ENCODE data around the gene ZNF483. TPM values are rescaled to one million over a fixed set of nuclear protein-coding genes. Genes with fewer than 3 reads are reported as not detected.
A peak's percentile ranks its signal among the peaks of the same experiment; 100 is the strongest.
"Not testable (repeated sequence)": the region's sequence is repeated elsewhere in the genome, so short reads cannot be mapped to it uniquely, and the experiment has no call there.

The ZNF483 gene
- total and polyA plus RNA-seq, 2 donors (not counting 1 experiment from before 2014, with no cell fraction given), result 0.70 to 4.3 TPM

- Histone ChIP-seq H2AFZ (ENCODE audit: low read length) (no peak overlapping the region), H3K9me3 (ENCODE audit: control insufficient read depth, insufficient read depth, low read depth, low read length) (no peaks in the 10 kb centered on the region), H3K36me3 (ENCODE audit: control insufficient read depth, insufficient read depth, low read length) (no peaks in the 10 kb centered on the region), H3K4me1 (ENCODE audit: control insufficient read depth, extremely low read depth, insufficient read depth, low read length) (no peaks in the 10 kb centered on the region), H3K4me2 (ENCODE audit: extremely low read depth, insufficient read depth, low read length) (no peak overlapping the region), H4K20me1 (ENCODE audit: control insufficient read depth, extremely low read depth, insufficient read depth, low read length) (no peaks in the 10 kb centered on the region), H3K27ac (ENCODE audit: insufficient read depth, low read length) (no peak overlapping the region), H3K27me3 (ENCODE audit: control insufficient read depth, insufficient read depth, low read length) (no peaks in the 10 kb centered on the region), H3K4me3 (replicated peaks in 1 of 4; ENCODE audit: control extremely low read depth in 1 of 4, insufficient read depth in 1 of 4, low read depth in 3 of 4, low read length in 4 of 4) (no peak overlapping the region), H3K79me2 (ENCODE audit: control insufficient read depth, insufficient read depth, low read length) (no peaks in the 10 kb centered on the region), H3K9ac (ENCODE audit: insufficient read depth, low read length) (no peak overlapping the region)
- peak; percentile 6 to 46 for DNase-seq (ENCODE audit: low read depth in 2 of 2)
- TF ChIP-seq CTCF (conservative IDR thresholded peaks at IDR 0.05 in 1 of 2, IDR thresholded peaks at IDR 0.05 in 1 of 2; ENCODE audit: low read depth in 1 of 2, low read length in 2 of 2) (no peak), EZH2 (IDR thresholded peaks at IDR 0.05; ENCODE audit: low read length, missing control alignments) (no peak)
Observed at GRCh38 chr9:111533099-111533790, 8.3 kb downstream of the ZNF483 start.

DNA sequence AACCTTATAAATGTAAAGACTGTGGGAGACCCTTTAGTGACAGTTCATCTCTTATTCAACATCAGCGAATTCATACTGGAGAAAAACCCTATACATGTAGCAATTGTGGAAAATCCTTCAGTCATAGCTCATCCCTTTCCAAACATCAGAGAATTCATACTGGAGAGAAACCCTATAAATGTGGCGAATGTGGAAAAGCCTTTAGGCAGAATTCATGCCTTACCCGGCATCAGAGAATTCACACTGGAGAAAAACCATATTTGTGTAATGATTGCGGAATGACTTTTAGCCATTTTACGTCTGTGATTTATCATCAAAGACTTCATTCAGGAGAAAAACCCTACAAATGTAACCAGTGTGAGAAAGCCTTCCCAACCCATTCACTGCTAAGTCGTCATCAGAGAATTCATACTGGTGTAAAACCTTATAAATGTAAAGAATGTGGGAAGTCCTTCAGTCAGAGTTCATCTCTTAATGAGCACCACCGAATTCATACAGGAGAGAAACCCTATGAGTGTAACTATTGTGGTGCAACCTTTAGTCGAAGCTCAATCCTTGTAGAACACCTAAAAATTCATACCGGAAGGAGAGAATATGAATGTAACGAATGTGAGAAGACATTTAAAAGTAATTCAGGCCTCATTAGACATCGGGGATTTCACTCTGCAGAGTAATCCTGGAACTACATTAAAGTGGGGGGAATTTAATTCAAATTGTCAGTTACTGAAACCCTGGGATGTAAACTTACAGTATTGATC lies 17.7 kb downstream of the ZNF483 start:
- H3K36me3 ChIP-seq (ENCODE audit: control insufficient read depth, insufficient read depth, low read length), result no peaks in the 10 kb centered on the region
- H3K4me3 ChIP-seq (replicated peaks in 1 of 4; ENCODE audit: control extremely low read depth in 1 of 4, insufficient read depth in 1 of 4, low read depth in 3 of 4, low read length in 4 of 4), result no peak overlapping the region
- H2AFZ ChIP-seq (ENCODE audit: low read length), result no peak overlapping the region
- no peak overlapping the region for H3K9ac ChIP-seq (ENCODE audit: insufficient read depth, low read length)
- H3K27ac ChIP-seq (ENCODE audit: insufficient read depth, low read length), result no peak overlapping the region
- peak in 1 of 2 donors; percentile 5 for DNase-seq (ENCODE audit: low read depth in 2 of 2)
- no peak overlapping the region for H3K4me2 ChIP-seq (ENCODE audit: extremely low read depth, insufficient read depth, low read length)
- H4K20me1 ChIP-seq (ENCODE audit: control insufficient read depth, extremely low read depth, insufficient read depth, low read length), result no peaks in the 10 kb centered on the region
- no peaks in the 10 kb centered on the region for H3K79me2 ChIP-seq (ENCODE audit: control insufficient read depth, insufficient read depth, low read length)
- no peaks in the 10 kb centered on the region for H3K9me3 ChIP-seq (ENCODE audit: control insufficient read depth, insufficient read depth, low read depth, low read length)
- H3K27me3 ChIP-seq (ENCODE audit: control insufficient read depth, insufficient read depth, low read length), result no peaks in the 10 kb centered on the region
- TF ChIP-seq EZH2 (IDR thresholded peaks at IDR 0.05; ENCODE audit: low read length, missing control alignments), result no peak
- TF ChIP-seq CTCF (conservative IDR thresholded peaks at IDR 0.05 in 1 of 2, IDR thresholded peaks at IDR 0.05 in 1 of 2; ENCODE audit: low read depth in 1 of 2, low read length in 2 of 2), result no peak
- no peaks in the 10 kb centered on the region for H3K4me1 ChIP-seq (ENCODE audit: control insufficient read depth, extremely low read depth, insufficient read depth, low read length)

DNA sequence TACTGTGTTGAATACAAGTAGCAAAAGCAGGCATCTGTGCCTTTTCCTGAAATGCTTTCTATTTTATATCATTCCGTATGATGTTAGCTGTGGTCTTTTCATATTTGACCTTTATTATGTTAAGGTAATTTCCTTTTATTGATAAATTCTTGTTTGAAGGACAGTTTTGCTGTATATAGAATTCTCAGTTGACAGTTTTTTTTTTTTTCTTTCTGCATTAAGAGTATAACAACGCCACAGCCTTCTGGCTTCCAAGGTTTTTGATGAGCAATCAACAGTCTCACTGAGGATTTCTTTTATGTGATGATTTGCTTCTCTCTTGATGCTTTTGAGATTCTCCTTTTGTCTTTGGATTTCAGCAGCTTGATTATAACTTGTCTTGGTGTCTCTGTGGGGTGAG lies 23.6 kb downstream of the ZNF483 start:
- no peak overlapping the region for H3K27ac ChIP-seq (ENCODE audit: insufficient read depth, low read length)
- no peak overlapping the region for H2AFZ ChIP-seq (ENCODE audit: low read length)
- no peak overlapping the region for H3K4me2 ChIP-seq (ENCODE audit: extremely low read depth, insufficient read depth, low read length)
- TF ChIP-seq EZH2 (IDR thresholded peaks at IDR 0.05; ENCODE audit: low read length, missing control alignments) (no peak), CTCF (conservative IDR thresholded peaks at IDR 0.05 in 1 of 2, IDR thresholded peaks at IDR 0.05 in 1 of 2; ENCODE audit: low read depth in 1 of 2, low read length in 2 of 2) (no peak)
- H3K4me3 ChIP-seq (replicated peaks in 1 of 4; ENCODE audit: control extremely low read depth in 1 of 4, insufficient read depth in 1 of 4, low read depth in 3 of 4, low read length in 4 of 4), result no peak overlapping the region
- H3K9me3 ChIP-seq (ENCODE audit: control insufficient read depth, insufficient read depth, low read depth, low read length), result no peaks in the 10 kb centered on the region
- no peak overlapping the region for H3K9ac ChIP-seq (ENCODE audit: insufficient read depth, low read length)
- H3K36me3 ChIP-seq (ENCODE audit: control insufficient read depth, insufficient read depth, low read length), result no peaks in the 10 kb centered on the region
- no peaks in the 10 kb centered on the region for H3K4me1 ChIP-seq (ENCODE audit: control insufficient read depth, extremely low read depth, insufficient read depth, low read length)
- H4K20me1 ChIP-seq (ENCODE audit: control insufficient read depth, extremely low read depth, insufficient read depth, low read length), result no peaks in the 10 kb centered on the region
- no peaks in the 10 kb centered on the region for H3K27me3 ChIP-seq (ENCODE audit: control insufficient read depth, insufficient read depth, low read length)
- H3K79me2 ChIP-seq (ENCODE audit: control insufficient read depth, insufficient read depth, low read length), result no peaks in the 10 kb centered on the region
- DNase-seq (ENCODE audit: low read depth in 2 of 2), result no peak

DNA sequence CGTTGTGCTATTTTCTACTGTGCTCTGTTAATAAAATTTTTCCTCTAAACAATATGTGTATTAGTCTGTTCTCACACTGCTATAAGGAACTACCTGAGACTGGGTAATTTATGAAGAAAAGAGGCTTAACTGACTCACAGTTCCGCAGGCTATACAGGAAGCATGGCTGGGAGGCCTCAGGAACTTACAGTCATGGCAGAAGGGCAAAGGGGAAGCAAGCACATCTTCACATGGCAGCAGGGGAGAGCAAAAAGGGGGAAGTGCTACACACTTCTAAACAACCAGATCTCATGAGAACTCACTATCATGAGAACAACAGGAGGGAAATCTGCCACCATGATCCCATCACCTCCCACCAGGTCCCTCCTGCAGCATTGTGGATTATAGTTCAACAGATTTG lies 30.4 kb downstream of the ZNF483 start:
- not testable (repeated sequence) for H3K36me3 ChIP-seq (ENCODE audit: control insufficient read depth, insufficient read depth, low read length); H4K20me1 ChIP-seq (ENCODE audit: control insufficient read depth, extremely low read depth, insufficient read depth, low read length); H3K9me3 ChIP-seq (ENCODE audit: control insufficient read depth, insufficient read depth, low read depth, low read length); H3K4me1 ChIP-seq (ENCODE audit: control insufficient read depth, extremely low read depth, insufficient read depth, low read length); DNase-seq (ENCODE audit: low read depth in 2 of 2); H3K27ac ChIP-seq (ENCODE audit: insufficient read depth, low read length); H3K27me3 ChIP-seq (ENCODE audit: control insufficient read depth, insufficient read depth, low read length); H3K9ac ChIP-seq (ENCODE audit: insufficient read depth, low read length); H3K79me2 ChIP-seq (ENCODE audit: control insufficient read depth, insufficient read depth, low read length); H3K4me2 ChIP-seq (ENCODE audit: extremely low read depth, insufficient read depth, low read length); H2AFZ ChIP-seq (ENCODE audit: low read length); H3K4me3 ChIP-seq (replicated peaks in 1 of 4; ENCODE audit: control extremely low read depth in 1 of 4, insufficient read depth in 1 of 4, low read depth in 3 of 4, low read length in 4 of 4)

Data from fibroblast of lung (primary cell).